ENCODE data around the gene ADRA2C.

The ADRA2C gene

GRCh38 chr4:3774253-3774883, 8.2 kb downstream of the ADRA2C start:
- TF ChIP-seq TAF1 (IDR thresholded peaks at IDR 0.05; ENCODE audit: borderline replicate concordance, insufficient read depth, low read length) (no peak), REST (IDR thresholded peaks at IDR 0.05; ENCODE audit: insufficient read depth in 1 of 2, low read depth in 2 of 2, low read length in 2 of 2) (no peak), FOXP2 (optimal IDR thresholded peaks at IDR 0.05; ENCODE audit: borderline replicate concordance, extremely low read depth, extremely low read length, insufficient read depth) (no peak), POLR2AphosphoS5 (IDR thresholded peaks at IDR 0.05; ENCODE audit: low read depth, low read length) (no peak), SIN3A (IDR thresholded peaks at IDR 0.05; ENCODE audit: borderline replicate concordance, insufficient read depth, low read length) (no peak)

GRCh38 chr4:3775005-3775404, 8.8 kb downstream of the ADRA2C start:
- TF ChIP-seq SIN3A (IDR thresholded peaks at IDR 0.05; ENCODE audit: borderline replicate concordance, insufficient read depth, low read length) = no peak
- TF ChIP-seq FOXP2 (optimal IDR thresholded peaks at IDR 0.05; ENCODE audit: borderline replicate concordance, extremely low read depth, extremely low read length, insufficient read depth) = no peak
- TF ChIP-seq TAF1 (IDR thresholded peaks at IDR 0.05; ENCODE audit: borderline replicate concordance, insufficient read depth, low read length) = no peak
- no peak for TF ChIP-seq POLR2AphosphoS5 (IDR thresholded peaks at IDR 0.05; ENCODE audit: low read depth, low read length)
- no peak for TF ChIP-seq REST (IDR thresholded peaks at IDR 0.05; ENCODE audit: insufficient read depth in 1 of 2, low read depth in 2 of 2, low read length in 2 of 2)

GRCh38 chr4:3775576-3775975, 9.4 kb downstream of the ADRA2C start:
- no peak for TF ChIP-seq REST (IDR thresholded peaks at IDR 0.05; ENCODE audit: insufficient read depth in 1 of 2, low read depth in 2 of 2, low read length in 2 of 2)
- TF ChIP-seq SIN3A (IDR thresholded peaks at IDR 0.05; ENCODE audit: borderline replicate concordance, insufficient read depth, low read length) = no peak

GRCh38 chr4:3776166-3777032, 10.2 kb downstream of the ADRA2C start:
- no peak for TF ChIP-seq SIN3A (IDR thresholded peaks at IDR 0.05; ENCODE audit: borderline replicate concordance, insufficient read depth, low read length)
- no peak for TF ChIP-seq POLR2AphosphoS5 (IDR thresholded peaks at IDR 0.05; ENCODE audit: low read depth, low read length)
- no peak for TF ChIP-seq FOXP2 (optimal IDR thresholded peaks at IDR 0.05; ENCODE audit: borderline replicate concordance, extremely low read depth, extremely low read length, insufficient read depth)
- no peak for TF ChIP-seq REST (IDR thresholded peaks at IDR 0.05; ENCODE audit: insufficient read depth in 1 of 2, low read depth in 2 of 2, low read length in 2 of 2)
- no peak for TF ChIP-seq TAF1 (IDR thresholded peaks at IDR 0.05; ENCODE audit: borderline replicate concordance, insufficient read depth, low read length)
